Mammary epithelial cell (primary cell): ENCODE measurements around the gene SPOUT1.

Experiments
- EZH2 ChIP-seq: IDR thresholded peaks from 2 replicates; pipeline ENCODE4 v1.6.1; 2012; ENCODE audit warnings: low read length, inconsistent platforms, borderline replicate concordance
- TF ChIP-seq, protein P1 (sequence below), 2 donors: IDR thresholded peaks in 1 of 2; conservative IDR thresholded peaks in 1 of 2; 2 replicates each; pipeline ENCODE4 v1.5.1; 2011 to 2012; ENCODE audit warnings: inconsistent platforms in 2 of 2, low read length in 2 of 2, mild to moderate bottlenecking in 2 of 2, control low read depth in 1 of 2, low read depth in 1 of 2; ENCODE audit not compliant: insufficient read depth in 1 of 2; ENCODE audit errors: extremely low read depth in 1 of 2

DNA sequence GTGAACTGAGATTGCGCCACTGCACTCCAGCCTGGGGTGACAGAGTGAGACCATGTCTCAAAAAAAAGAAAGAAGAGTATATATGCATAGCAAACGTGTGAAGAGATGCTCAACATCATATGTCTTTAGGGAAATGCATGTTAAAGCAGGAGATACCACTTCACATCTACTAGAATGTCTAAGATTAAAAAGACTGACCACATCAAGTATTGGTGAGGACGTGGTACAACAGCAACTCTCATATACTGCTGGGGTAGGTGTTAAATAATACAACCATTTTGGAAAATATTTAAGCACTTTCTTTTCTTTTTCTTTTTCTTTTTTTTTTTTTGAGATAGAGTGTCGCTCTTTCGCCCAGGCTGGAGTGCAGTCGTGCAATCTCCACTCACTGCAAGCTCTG lies 44.2 kb downstream of the SPOUT1 start:
- TF ChIP-seq, protein P1, sequence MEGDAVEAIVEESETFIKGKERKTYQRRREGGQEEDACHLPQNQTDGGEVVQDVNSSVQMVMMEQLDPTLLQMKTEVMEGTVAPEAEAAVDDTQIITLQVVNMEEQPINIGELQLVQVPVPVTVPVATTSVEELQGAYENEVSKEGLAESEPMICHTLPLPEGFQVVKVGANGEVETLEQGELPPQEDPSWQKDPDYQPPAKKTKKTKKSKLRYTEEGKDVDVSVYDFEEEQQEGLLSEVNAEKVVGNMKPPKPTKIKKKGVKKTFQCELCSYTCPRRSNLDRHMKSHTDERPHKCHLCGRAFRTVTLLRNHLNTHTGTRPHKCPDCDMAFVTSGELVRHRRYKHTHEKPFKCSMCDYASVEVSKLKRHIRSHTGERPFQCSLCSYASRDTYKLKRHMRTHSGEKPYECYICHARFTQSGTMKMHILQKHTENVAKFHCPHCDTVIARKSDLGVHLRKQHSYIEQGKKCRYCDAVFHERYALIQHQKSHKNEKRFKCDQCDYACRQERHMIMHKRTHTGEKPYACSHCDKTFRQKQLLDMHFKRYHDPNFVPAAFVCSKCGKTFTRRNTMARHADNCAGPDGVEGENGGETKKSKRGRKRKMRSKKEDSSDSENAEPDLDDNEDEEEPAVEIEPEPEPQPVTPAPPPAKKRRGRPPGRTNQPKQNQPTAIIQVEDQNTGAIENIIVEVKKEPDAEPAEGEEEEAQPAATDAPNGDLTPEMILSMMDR (conservative IDR thresholded peaks at IDR 0.05 in 1 of 2, IDR thresholded peaks at IDR 0.05 in 1 of 2; ENCODE audit: extremely low read depth in 1 of 2, insufficient read depth in 1 of 2, low read depth in 1 of 2, low read length in 2 of 2) = no peak
- no peak for TF ChIP-seq EZH2
